IMR-90 (cell line): ENCODE results near the gene ST3GAL3. TPM values are rescaled to one million over a fixed set of nuclear protein-coding genes. Genes with fewer than 3 reads are reported as not detected.

Source experiments
- ATAC-seq: fragments of 200-7000 bp; cut with Tn5 transposase; 2 replicates; pipeline ENCODE4 v1.9.1; 2020; ENCODE audit warnings: low read depth, mild to moderate bottlenecking, moderate library complexity
- BruUV-seq: library from RNA; stranded (reverse); fragments of 400-500 nt; replicated peaks from 2 replicates; lab custom pipeline; 2021; lab: Mats Ljungman, UMichigan
- CTCF ChIA-PET: fragments of 300-600 bp; formaldehyde crosslinking; extraction: SDS; loops from one replicate; lab custom pipeline; 2021; ENCODE audit warnings: antibody characterized with exemption; lab: Yijun Ruan, JAX
- POLR2A ChIA-PET: fragments of 300-600 bp; sonication (Branson Sonifier 250); formaldehyde crosslinking; loops from one replicate; lab custom pipeline; 2022; ENCODE audit warnings: antibody characterized with exemption; ENCODE audit not compliant: unreplicated experiment; lab: Charles Lee
- DNase-seq: peaks from one replicate; pipeline ENCODE4 v3.0.0; 2013
- H2AFZ ChIP-seq: replicated peaks from 2 replicates; pipeline ENCODE3; 2013; ENCODE audit warnings: low read length, mild to moderate bottlenecking; ENCODE audit not compliant: poor library complexity
- H2AK5ac ChIP-seq: 2 replicates; pipeline ENCODE4 v1.6.1; 2013; ENCODE audit warnings: low read depth, low read length, inconsistent platforms
- H2AK9ac ChIP-seq: replicated peaks from 2 replicates; pipeline ENCODE3; 2013; ENCODE audit warnings: mild to moderate bottlenecking, low read depth, low read length, moderate library complexity; ENCODE audit not compliant: poor library complexity
- H2BK120ac ChIP-seq: 2 replicates; pipeline ENCODE4 v1.6.1; 2013; ENCODE audit warnings: low read depth, low read length, inconsistent platforms
- H2BK15ac ChIP-seq: 3 replicates; pipeline ENCODE4 v1.6.1; 2013; ENCODE audit warnings: low read depth, low read length, inconsistent platforms
- H2BK20ac ChIP-seq: 2 replicates; pipeline ENCODE4 v1.6.1; 2013; ENCODE audit warnings: low read depth, mild to moderate bottlenecking, inconsistent platforms, low read length, moderate library complexity
- H2BK5ac ChIP-seq: 2 replicates; pipeline ENCODE4 v1.6.1; 2013; ENCODE audit warnings: mild to moderate bottlenecking, low read depth, low read length, inconsistent platforms; ENCODE audit not compliant: poor library complexity, severe bottlenecking
- H3K14ac ChIP-seq: replicated peaks from 2 replicates; pipeline ENCODE4 v1.6.1; 2013; ENCODE audit warnings: low read depth, low read length, inconsistent platforms
- H3K18ac ChIP-seq: 2 replicates; pipeline ENCODE4 v1.6.1; 2013; ENCODE audit warnings: low read depth, low read length, control low read depth
- H3K23ac ChIP-seq: 2 replicates; pipeline ENCODE4 v1.6.1; 2013; ENCODE audit warnings: low read depth, low read length, inconsistent platforms
- H3K27ac ChIP-seq: 2 replicates; pipeline ENCODE4 v1.5.1; 2013; ENCODE audit warnings: mild to moderate bottlenecking, control low read depth, low read length; ENCODE audit not compliant: insufficient read depth
- H3K27me3 ChIP-seq: 2 replicates; pipeline ENCODE4 v1.6.1; 2013; ENCODE audit warnings: low read length; ENCODE audit not compliant: control insufficient read depth, insufficient read depth
- H3K36me3 ChIP-seq: 2 replicates; pipeline ENCODE4 v1.6.1; 2013; ENCODE audit warnings: low read length, mixed read lengths; ENCODE audit not compliant: control insufficient read depth, insufficient read depth
- H3K4ac ChIP-seq: 2 replicates; pipeline ENCODE4 v1.6.1; 2013; ENCODE audit warnings: low read depth, low read length, inconsistent platforms
- H3K4me1 ChIP-seq: 2 replicates; pipeline ENCODE4 v1.6.1; 2013; ENCODE audit warnings: low read length, mixed read lengths; ENCODE audit not compliant: control insufficient read depth, insufficient read depth
- H3K4me2 ChIP-seq: 2 replicates; pipeline ENCODE4 v1.6.1; 2013; ENCODE audit warnings: low read depth, mild to moderate bottlenecking, control low read depth, low read length, moderate library complexity
- H3K4me3 ChIP-seq: 2 replicates; pipeline ENCODE4 v1.5.1; 2013; ENCODE audit warnings: low read depth, mild to moderate bottlenecking, control low read depth, low read length, moderate library complexity; ENCODE audit not compliant: insufficient read depth
- H3K56ac ChIP-seq: 2 replicates; pipeline ENCODE4 v1.6.1; 2013; ENCODE audit warnings: low read length, inconsistent platforms; ENCODE audit not compliant: insufficient read depth; ENCODE audit errors: extremely low read depth
- H3K79me1 ChIP-seq, 2 experiments: 2 replicates each; pipeline ENCODE4 v1.6.1; 2013; ENCODE audit warnings: low read length in 2 of 2, inconsistent platforms in 1 of 2, low read depth in 1 of 2
- H3K9ac ChIP-seq: 2 replicates; pipeline ENCODE4 v1.6.1; 2013; ENCODE audit warnings: low read depth, low read length, control low read depth
- H3K9me1 ChIP-seq: 2 replicates; pipeline ENCODE4 v1.6.1; 2013; ENCODE audit warnings: low read length, inconsistent platforms; ENCODE audit not compliant: insufficient read depth
- H3K9me3 ChIP-seq: 2 replicates; pipeline ENCODE4 v1.6.1; 2013; ENCODE audit warnings: low read length; ENCODE audit not compliant: control insufficient read depth, insufficient read depth
- H4K20me1 ChIP-seq: 2 replicates; pipeline ENCODE4 v1.6.1; 2013; ENCODE audit warnings: low read length, inconsistent platforms; ENCODE audit not compliant: insufficient read depth
- H4K5ac ChIP-seq: 2 replicates; pipeline ENCODE4 v1.6.1; 2013; ENCODE audit warnings: mild to moderate bottlenecking, low read depth, low read length, control low read depth
- H4K8ac ChIP-seq, 2 experiments: 2 replicates each; pipeline ENCODE4 v1.6.1; 2013; ENCODE audit warnings: low read depth in 2 of 2, low read length in 2 of 2, control low read depth in 1 of 2, inconsistent platforms in 1 of 2
- H4K91ac ChIP-seq: 2 replicates; pipeline ENCODE4 v1.6.1; 2013; ENCODE audit warnings: low read depth, low read length, inconsistent platforms; ENCODE audit not compliant: insufficient read depth
- BHLHE40 ChIP-seq: fragments of 150-350 bp; IDR thresholded peaks from 2 replicates; pipeline ENCODE4 v1.6.1; 2016; ENCODE audit warnings: mild to moderate bottlenecking, low read depth, low read length
- CEBPB ChIP-seq: IDR thresholded peaks from 2 replicates; pipeline ENCODE4 v1.6.1; 2012; ENCODE audit warnings: low read depth, low read length, improper control_type of control experiment
- CHD1 ChIP-seq: IDR thresholded peaks from 2 replicates; pipeline ENCODE4 v1.6.1; 2012; ENCODE audit warnings: low read depth, low read length, improper control_type of control experiment
- CTCF ChIP-seq: conservative IDR thresholded peaks from 2 replicates; pipeline ENCODE4 v1.5.1; 2012; ENCODE audit warnings: mild to moderate bottlenecking, low read depth, low read length, improper control_type of control experiment
- ELK1 ChIP-seq: fragments of 150-350 bp; IDR thresholded peaks from 2 replicates; pipeline ENCODE4 v1.6.1; 2016; ENCODE audit warnings: low read depth, mild to moderate bottlenecking, low read length, moderate library complexity, borderline replicate concordance
- MAZ ChIP-seq: IDR thresholded peaks from 2 replicates; pipeline ENCODE4 v1.6.1; 2012; ENCODE audit warnings: low read depth, mild to moderate bottlenecking, low read length, improper control_type of control experiment, moderate library complexity, borderline replicate concordance
- MXI1 ChIP-seq: IDR thresholded peaks from 2 replicates; pipeline ENCODE4 v1.6.1; 2012; ENCODE audit warnings: low read depth, mild to moderate bottlenecking, low read length, moderate library complexity, borderline replicate concordance
- NFE2L2 ChIP-seq: fragments of 150-350 bp; IDR thresholded peaks from 2 replicates; pipeline ENCODE4 v1.6.1; 2016; ENCODE audit warnings: low read depth, mild to moderate bottlenecking, low read length
- RAD21 ChIP-seq: IDR thresholded peaks from 2 replicates; pipeline ENCODE4 v1.6.1; 2012; ENCODE audit warnings: low read length, improper control_type of control experiment
- USF2 ChIP-seq: fragments of 150-350 bp; IDR thresholded peaks from 2 replicates; pipeline ENCODE4 v1.6.1; 2017; ENCODE audit warnings: mild to moderate bottlenecking, antibody characterized with exemption, low read length, low read depth
- WGBS, 2 experiments: methylation state at CpG; one replicate each; pipeline versions ENCODE4 v1.1.5 to v1.1.7; 2013; ENCODE audit warnings: missing lambda C conversion rate in 2 of 2; ENCODE audit not compliant: insufficient read length in 1 of 2; ENCODE audit errors: extremely low coverage in 2 of 2; 5-methylcytosine and 5-hydroxymethylcytosine counted together
- dilution Hi-C: fragments of 300-500 bp; cut with HindIII; formaldehyde crosslinking; loops from one replicate; pipeline ENCODE4 v1.14.3; 2018; ENCODE audit warnings: low sequenced_read_pairs; ENCODE audit not compliant: unreplicated experiment
- in situ Hi-C: fragments of 300-500 bp; cut with MboI; formaldehyde crosslinking; loops from 3 replicates; pipeline ENCODE4 v1.14.3; 2019; ENCODE audit warnings: low sequenced_read_pairs, inconsistent platforms, mixed read lengths
- intact Hi-C: fragments of 100-400 bp; cut with micrococcal nuclease; formaldehyde crosslinking; loops from 2 replicates; pipeline ENCODE4 v1.10.0; 2022
- polyA plus RNA-seq, 3 experiments: library from polyadenylated mRNA; depleted of rRNA; stranded (reverse); fragments of >200 nt; gene quantifications; 2 replicates each; pipeline ENCODE4 v1.2.3, GENCODE V29; 2012; ENCODE audit warnings: low replicate concordance in 1 of 3
- total RNA-seq: library from RNA; depleted of rRNA; stranded (reverse); fragments of >200 nt; gene quantifications from 2 replicates; pipeline ENCODE4 v1.2.3, GENCODE V29; 2012

Gene ST3GAL3
- total and polyA plus RNA-seq, 2 of the 4 experiments (the other 2 are of a cell fraction) = 12.0 to 14.8 TPM

GRCh38 chr1:43766086-43766784 lies 58.9 kb downstream of the ST3GAL3 start (continued):
- TF ChIP-seq ELK1 = no peak

- H3K27ac ChIP-seq = no peak overlapping the region
- no peak overlapping the region for H2BK5ac ChIP-seq
- CTCF ChIA-PET = interaction anchor here (1.5 to 9.2 kb wide), 2 partner anchors 167 to 269 kb away, joined by 5 to 149 read pairs; partner anchors contain the start of gene ARTN
- intact Hi-C loops = loop anchor here (2.0 kb wide), 1 partner anchor 52 kb away; no protein-coding TSS in a partner anchor
- H3K23ac ChIP-seq = 0 out of 2 replicates have a peak overlapping the region, but pooled peaks have one; percentile 2
- H2BK20ac ChIP-seq = no peak overlapping the region
- no peak overlapping the region for H2AK9ac ChIP-seq
- no peak overlapping the region for H3K56ac ChIP-seq
- ATAC-seq (no peak), DNase-seq (peak; percentile 14)
- no peak overlapping the region for H3K9ac ChIP-seq
- H3K9me1 ChIP-seq = 0 out of 2 replicates have a peak, but pooled peaks cover 3% of the 10 kb centered on the region
- peak overlapping the region; percentile 29; the same call in 1 of the 2 replicates for H2AK5ac ChIP-seq
- POLR2A ChIA-PET = no interaction called here
- H3K14ac ChIP-seq = no peak overlapping the region; the same call in 1 of the 2 replicates
- dilution Hi-C loops = no loop called here
- no peak overlapping the region for H3K4me3 ChIP-seq
- H4K5ac ChIP-seq = no peak overlapping the region
- no peak overlapping the region for H4K91ac ChIP-seq
- in situ Hi-C loops = no loop called here
- H3K4me2 ChIP-seq = no peak overlapping the region
- no peak overlapping the region for H2BK120ac ChIP-seq
- H3K9me3 ChIP-seq = no peaks in the 10 kb centered on the region
- no CpG with 5 or more reads among the region's 5 CpGs for WGBS, 2 experiments
- H4K8ac ChIP-seq = no peak overlapping the region
- H3K18ac ChIP-seq = no peak overlapping the region
- H3K27me3 ChIP-seq = no peaks in the 10 kb centered on the region
- no peak overlapping the region for H2BK15ac ChIP-seq
- peaks cover 21% of the 10 kb centered on the region; the same call in 1 of the 2 replicates for H4K20me1 ChIP-seq
- no peaks in the 10 kb centered on the region for H3K36me3 ChIP-seq
- peaks cover 7% of the 10 kb centered on the region for H3K4me1 ChIP-seq
- H3K79me1 ChIP-seq = peaks cover 16 to 57% of the 10 kb centered on the region in 2 experiments; a peak in 3 of 4 replicates
- no peak overlapping the region for H3K4ac ChIP-seq
- H2AFZ ChIP-seq = no peak overlapping the region
- BruUV-seq = no TSS peak
- TF ChIP-seq MXI1 (no peak), CTCF (no peak), NFE2L2 (no peak), BHLHE40 (no peak), RAD21 (no peak), MAZ (no peak), CHD1 (no peak), USF2 (no peak), CEBPB (no peak)
Measured at GRCh38 chr1:43766818-43767525, 59.6 kb downstream of the ST3GAL3 start.
